HG02885 (cell line): ENCODE data around the gene SNRPA.
"Not testable (repeated sequence)": the region's sequence is repeated elsewhere in the genome, so short reads cannot be mapped to it uniquely, and the experiment has no call there.

Source experiments
- ATAC-seq: cut with Tn5 transposase; IDR thresholded peaks from one replicate; pipeline ENCODE4 v1.9.1; 2021; ENCODE audit warnings: mild to moderate bottlenecking; ENCODE audit not compliant: unreplicated experiment, poor library complexity

The SNRPA gene

DNA sequence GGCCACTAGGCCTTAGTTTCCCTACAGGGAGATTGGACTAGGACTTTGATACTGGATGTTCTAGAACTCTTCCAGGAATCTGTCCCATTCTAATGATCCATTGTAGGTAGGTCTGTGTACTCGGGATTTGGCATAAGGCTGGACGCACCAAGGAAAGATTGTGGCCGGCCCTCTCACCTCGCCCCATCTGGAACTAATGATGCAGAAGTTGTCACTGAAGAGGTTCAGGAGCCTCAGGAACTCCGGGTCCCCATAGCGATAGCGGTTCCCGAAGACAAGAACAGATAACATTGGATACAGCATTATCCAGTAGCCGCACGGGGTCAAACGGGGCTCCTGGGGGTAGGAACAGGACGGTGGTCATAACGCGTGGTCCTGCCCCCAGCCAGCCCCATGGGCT is 59.2 kb downstream of the SNRPA start:
- no peak for ATAC-seq

DNA sequence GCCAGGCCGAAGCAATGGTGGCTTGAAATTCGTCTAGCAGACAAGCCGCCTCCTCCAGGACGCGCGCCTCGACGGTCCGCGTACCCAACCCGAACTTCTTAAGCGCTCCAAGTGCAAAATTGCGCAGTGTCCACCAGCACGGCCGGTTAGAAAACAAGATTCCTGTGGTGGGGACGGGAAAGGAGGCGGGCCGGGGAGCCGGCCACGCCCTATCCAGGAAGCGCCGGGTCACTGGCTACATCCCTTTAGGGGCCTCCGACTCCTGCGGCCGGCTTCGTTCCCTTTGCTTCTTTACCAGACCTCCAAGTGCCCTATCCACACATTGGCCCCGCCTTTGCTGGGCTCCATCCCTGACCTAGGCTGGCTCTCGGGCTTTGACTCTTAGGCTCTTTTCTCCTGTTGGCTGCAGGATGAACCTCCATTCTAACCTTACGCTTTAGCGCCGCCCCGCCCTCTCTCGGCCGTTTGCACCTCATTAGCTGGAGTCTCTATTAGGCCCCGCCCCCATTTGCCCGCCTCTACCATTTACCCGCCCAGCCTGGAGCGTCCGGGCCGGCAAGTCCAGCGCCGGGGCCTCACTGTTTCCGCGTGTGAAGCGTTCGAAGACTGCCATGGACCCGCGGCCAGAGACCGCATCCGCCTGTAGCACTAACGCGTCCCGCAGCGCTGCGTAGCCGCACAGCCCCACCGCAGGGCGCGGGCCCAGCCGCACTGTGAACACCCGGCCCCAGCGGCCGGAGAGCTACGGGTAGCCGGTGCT is 59.8 kb downstream of the SNRPA start:
- peak; percentile 77 for ATAC-seq

DNA sequence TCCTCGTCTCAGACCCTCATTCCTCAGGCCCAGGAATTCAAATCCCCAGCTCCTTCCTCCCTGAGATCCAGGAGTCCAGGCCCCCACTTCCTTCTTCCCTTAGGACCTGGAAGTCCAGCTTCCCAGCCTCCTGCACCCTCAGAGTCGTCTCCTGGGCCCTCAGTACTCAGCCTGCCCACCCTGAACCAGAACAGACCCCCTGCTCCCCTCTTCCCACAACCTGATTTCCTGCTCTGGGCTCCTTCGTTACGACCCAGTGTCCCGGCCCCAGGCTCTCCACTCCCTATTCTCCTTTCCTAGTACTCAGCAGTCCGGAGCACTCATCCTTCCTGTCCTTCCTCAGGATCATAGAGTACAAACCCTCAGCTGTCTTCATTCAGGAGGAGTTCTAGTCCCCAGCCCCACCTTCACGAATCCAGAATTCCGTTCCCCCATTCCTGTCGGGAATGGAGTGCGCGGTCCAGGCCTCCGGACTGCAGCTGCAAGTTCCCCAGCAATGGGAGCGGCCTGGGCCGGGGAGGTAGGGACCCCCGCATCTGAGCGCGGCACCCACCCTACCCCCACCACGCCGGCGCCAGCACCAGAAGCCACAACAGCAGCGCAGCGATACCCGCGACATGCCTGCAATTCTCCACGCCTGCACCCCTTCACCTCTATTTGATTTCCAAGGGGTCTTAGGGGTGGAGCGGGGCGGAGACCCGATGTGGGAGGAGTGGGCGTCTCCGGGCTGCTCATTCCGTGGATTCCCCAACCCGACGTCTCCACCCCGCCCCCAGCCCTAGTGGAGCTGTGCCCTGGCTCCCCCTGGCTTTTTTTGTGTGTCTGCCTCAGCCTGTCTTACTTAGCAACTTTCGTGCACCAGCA is 60.7 kb downstream of the SNRPA start:
- ATAC-seq: no peak

DNA sequence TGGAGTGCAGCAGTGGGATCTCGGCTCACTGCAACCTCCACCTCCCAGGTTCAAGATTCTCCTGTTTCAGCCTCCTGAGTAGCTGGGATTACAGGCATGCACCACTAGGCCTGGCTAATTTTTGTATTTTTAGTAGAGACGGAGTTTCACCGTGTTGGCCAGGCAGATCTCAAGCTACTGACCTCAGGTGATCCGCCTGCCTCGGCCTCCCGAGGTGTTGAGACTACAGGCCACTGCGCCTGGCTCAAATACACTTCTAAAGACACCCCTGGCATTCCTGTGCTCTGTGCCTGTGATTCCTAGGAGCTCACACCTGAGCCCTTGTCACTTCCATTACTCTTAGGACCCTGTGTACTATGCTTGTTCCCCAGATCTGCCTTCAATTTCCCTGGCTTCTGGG is 61.6 kb downstream of the SNRPA start:
- not testable (repeated sequence) for ATAC-seq

DNA sequence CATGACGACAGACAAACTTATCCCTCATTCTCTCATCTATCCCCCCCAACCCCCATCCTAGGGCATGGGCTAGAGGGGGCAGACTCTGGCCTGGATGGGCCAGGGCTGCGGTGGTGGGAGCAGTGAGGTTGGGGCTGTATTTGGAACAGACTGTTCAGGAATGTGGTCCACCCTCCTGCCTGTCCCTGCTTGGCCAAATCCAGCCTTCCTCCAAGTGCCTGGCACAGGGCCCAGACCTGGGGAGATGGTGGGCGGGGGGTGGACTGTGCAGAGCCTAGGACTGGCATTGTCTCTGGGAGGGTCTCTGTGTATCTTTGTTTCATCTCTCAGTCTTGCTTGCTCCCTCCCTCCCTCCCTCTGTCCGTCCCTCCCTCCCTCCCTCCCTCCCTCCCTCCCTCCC is 62.2 kb downstream of the SNRPA start:
- ATAC-seq: no peak
